Inflammatory macrophage treated with lipopolysaccharide for 4 hours (primary cell): Measurements from ENCODE around the gene FAM219A.
"Not testable (repeated sequence)": the region's sequence is repeated elsewhere in the genome, so short reads cannot be mapped to it uniquely, and the experiment has no call there.

ENCODE experiments used
- DNase-seq: peaks from one replicate; pipeline ENCODE4 v3.0.0-alpha.2; 2020

Gene FAM219A

DNA sequence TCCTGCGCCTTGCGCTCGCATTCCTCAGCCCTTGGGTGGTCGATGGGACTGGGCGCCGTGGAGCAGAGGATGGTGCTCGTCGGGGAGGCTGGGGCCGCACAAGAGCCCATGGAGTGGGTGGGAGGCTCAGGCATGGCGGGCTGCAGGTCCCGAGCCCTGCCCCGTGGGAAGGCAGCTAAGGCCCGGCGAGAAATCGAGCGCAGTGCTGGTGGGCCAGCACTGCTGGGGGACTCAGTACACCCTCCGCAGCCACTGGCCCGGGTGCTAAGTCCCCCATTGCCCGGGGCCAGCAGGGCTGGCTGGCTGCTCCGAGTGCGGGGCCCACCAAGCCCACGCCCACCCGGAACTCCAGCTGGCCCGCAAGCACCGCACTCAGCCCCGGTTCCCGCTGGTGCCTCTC is 24.4 kb upstream of the FAM219A start:
- DNase-seq: not testable (repeated sequence)

DNA sequence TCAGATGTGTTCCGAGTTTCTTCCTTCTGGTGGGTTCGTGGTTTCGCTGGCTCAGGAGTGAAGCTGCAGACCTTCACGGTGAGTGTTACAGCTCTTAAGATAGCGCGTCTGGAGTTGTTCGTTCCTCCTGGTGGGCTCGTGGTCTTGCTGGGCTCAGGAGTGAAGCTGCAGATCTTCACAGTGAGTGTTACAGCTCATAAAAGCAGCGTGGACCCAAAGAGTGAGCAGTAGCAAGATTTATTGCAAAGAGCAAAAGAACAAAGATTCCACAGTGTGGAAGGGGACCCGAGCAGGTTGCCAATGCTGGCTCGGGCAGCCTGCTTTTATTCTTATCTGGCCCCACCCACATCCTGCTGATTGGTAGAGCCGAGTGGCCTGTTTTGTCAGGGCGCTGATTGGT is 23.2 kb upstream of the FAM219A start:
- DNase-seq: not testable (repeated sequence)

DNA sequence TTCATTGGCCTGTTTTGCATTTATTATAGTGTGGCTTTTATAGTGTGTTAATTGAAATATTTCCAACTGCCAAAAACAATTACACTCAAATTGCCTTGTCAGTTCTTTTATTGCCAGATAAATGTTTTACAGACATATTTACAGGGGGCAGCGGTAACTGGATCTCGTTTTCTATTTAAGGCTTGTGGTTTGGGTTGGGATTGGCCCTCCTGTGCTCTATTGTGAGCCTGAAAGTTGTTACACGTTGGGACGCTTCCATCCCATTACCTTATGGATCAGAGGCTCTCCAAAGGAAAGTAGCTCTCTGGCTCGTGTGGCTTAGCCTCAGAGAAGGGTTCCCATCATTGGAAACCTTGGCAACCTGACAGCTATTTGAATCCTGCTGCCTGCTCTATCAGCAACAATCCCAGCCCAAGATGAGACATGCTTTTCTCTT is 21.1 kb upstream of the FAM219A start:
- DNase-seq: no peak

DNA sequence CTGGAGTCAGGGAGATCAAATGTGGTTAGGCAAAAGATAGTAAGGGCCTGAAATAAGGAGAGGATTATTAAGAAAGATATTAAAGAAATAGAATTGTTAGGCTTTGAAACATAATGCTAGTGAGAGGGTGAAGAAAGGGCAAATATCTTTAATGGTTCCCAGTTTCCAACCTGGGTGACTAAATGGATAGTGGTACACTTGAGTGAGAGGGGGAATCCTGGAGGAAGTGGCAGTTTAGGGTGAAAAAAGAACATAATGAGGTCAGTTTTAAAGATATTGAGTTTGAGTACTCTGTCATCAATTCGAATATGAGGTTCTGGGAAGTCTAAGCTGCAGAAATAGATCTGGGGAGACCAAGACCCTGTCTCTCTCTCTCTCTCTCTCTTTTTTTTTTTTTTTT is 19.2 kb upstream of the FAM219A start:
- no peak for DNase-seq

DNA sequence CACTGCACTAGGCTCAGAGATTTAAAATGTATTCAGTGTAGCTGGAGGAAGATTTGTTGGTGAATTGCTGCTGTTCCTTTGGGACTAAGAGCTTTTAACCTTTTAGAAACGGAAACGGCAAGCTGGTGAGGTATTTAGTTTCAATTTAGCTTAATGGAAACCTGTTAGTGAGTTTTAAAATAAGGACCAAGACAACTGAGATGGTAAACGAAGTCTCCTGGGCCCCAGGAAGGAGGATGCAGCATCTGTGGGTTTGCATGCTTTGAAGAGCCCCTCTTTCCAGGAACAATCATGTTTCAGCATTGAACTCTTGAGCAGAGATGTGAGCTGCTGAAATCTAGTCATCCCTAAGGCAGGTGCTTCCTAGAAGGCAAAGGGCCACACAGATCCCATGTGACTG is 16.7 kb upstream of the FAM219A start:
- DNase-seq: no peak

DNA sequence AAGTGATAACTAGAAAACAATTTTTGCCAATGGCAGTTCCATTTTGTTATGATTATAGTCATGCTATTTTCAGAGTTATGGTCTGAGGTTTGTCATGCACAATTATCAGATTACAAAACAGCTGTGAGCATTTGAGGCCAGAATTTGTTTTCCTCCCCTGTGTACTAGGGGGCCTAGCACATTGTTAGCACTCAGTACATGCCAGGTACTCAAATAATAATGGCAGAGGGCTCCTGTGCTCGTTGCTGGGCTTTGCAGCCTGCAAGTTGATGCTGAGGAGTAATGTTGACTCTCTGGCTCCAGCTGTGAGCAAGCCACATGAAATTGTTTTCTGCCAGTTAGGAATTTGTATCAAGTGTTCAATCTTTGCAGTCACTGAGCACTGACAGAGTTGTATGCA is 7.1 kb upstream of the FAM219A start:
- no peak for DNase-seq

DNA sequence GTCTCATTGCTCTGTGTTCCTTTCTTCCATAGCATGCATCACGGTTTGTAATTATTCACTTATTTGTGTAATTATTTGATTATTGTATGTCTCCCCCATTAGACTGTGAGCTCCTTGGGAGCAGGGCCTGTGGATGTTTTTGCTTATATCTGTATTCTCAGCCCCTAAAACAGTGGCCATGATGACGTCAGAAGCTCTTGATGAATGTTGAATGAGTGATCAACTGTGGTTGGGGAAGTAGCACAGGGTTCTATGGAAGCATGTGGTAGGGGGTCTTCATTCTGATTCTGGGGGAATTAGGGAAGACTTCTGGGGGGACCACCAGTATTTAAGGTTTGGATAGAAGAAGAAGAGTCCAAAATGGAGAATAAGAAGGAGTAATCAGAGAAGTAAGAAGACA is 6.2 kb upstream of the FAM219A start:
- no peak for DNase-seq

DNA sequence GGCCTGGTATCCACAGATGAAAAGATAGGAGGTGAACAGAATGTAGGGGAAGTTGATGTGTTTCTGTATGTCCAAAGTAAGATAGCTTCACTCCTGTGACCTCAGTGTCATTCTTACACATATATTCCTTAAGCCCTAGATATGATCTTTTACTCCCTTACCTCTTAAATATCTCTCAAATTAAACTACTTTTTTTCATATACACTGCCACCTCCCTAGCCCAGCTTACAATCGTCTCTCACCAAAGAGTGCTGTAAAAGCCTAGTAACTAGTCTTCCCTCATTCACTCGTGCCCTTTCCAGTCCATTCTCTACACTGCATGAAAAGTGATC is 5.5 kb upstream of the FAM219A start:
- no peak for DNase-seq

DNA sequence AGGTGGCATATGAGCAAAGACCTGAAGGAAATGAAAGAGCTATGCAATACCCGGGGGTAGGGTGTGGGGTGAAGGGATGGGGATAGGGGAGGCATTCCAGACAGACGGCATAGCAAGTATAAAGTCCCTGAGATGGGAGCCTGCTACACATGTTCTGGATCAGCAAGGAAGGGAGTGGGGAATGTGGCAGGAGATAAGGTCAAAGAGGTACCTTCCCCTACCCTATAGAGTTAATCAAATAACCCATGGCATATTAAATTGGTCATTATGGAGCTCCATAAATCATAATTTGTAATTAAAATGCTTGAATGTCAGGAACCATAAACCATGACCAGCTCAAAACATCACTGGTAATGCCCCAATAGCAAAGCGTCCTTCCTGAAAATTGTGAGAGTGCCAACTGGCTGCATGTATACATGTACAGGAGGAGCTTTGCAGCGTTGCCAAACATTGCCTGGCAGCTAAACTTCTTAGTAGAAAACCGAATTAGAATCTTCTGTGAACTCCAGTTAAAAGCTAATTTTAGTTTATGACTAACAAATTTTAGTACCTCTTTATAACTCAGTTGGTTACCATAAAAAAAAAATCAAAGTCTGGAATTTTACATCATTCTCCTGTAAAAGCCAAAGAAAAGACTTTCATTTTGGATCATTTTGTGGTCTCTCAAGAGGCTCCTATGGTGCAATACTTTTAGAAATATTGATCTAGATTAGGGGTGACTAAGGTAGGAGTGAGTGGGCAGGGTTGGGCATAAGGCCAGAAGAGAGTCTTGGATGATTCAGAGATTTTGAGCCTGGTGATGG is 4.9 kb upstream of the FAM219A start:
- peak; percentile 9 for DNase-seq

DNA sequence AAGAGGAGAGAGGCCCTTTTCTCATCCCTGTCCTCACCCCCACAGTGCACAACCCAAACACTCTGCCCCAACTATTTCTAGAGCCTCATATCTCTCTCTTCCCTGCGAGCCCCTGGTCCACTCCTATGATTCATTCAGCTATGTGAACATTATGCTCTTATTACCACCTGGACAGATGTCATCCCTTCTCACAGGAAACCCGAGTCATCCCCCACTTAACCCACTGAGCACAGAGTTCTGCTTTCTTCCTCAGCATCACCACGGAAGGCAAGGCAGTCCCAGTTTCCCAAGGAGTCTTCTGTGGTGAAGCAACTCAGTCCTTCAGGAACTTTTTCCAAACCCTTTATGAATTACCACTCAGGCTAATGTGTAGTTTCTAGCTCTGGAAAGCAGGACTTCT is 1.6 kb upstream of the FAM219A start:
- DNase-seq: peak; percentile 4

DNA sequence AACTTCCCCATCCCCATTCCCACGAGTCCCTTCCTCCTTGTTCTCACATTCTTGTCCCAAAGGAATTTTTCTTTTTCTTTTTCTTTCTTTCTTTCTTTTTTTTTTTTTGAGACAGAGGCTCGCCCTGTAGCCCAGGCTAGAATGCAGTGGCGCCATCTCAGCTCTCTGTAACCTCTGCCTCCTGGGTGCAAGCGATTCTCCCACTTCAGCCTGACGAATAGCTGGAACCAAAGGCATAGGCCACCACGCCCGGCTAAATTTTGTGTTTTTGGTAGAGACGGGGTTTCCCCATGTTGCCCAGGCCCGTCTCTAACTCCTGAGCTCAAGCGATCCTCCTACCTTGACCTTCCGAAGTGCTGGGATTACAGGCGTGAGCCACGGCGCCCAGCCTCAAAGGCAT is 986 bp upstream of the FAM219A start:
- no peak for DNase-seq

DNA sequence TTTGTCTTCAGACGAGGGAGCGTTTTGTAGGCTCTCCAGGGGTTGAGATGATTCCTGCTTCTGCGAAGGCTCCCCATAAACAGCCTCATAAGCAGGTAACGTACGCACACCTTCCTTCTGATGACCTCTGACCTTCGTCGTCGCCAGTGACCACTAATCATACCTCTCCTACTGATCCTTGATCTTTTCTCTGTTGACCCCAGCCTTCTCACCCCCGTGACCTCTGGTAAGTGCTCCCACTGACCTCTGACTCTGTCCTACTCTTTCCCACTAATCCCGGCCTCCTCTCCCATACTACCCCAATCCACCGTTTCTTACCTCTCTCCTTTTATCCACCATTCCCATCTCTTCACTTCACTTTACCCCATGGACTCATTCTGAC is 580 bp upstream of the FAM219A start:
- no peak for DNase-seq

DNA sequence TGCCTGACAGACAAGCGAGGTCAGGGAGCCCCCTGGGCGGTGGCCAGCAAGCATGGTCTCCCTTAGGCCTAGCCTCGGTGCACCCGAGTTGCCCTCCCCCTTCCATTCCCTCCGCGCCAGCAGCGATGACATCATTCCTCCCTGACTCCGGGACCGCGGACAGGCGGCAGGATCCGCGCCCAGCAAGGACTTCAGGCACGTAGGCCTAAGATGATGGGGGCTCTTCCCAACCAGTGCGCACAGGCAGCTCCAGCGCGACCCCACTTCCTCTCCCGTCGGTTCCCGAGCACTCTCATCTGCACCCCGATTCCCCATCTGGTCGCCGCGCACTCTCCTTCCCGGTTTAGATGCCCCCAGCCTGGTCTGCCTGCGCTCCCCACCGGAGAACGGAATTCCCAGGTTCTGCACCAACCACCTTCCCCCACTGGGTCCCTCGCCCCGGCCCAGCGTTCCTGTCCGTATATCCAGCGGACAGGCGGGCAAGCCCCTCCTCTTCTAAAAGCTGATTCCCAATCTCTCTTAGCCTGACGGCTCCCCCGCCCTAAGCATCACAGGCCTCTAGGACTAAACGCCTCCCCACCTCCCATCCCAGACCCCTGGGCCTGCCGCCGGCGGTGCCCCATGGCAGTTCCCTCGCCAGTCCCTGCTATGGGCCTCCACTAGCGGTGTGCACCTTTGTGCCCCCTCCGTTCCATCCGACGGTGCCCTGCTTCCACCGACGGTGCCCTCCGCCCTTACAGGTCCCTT is 931 bp downstream of the FAM219A start:
- peak; percentile 4 for DNase-seq

DNA sequence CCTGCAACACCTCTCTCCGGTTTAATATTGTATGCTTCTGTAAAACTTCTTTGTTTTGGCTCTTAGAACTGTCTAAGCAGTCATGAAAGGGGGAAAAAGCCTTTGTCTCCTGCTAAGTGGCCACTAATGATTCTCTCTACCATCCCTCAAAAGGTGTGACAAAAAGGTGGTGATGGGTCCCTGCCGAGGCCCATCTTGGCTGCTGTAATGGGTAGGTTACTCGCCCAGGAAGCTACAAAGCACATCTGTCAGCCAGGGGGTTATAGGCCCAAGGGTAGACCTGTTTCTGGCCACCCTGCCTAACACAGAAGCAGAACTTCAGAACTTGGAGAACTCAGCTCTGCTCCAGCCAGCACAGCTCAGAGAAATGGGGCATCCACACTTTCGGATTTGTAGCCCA is 1.6 kb downstream of the FAM219A start:
- DNase-seq: no peak

DNA sequence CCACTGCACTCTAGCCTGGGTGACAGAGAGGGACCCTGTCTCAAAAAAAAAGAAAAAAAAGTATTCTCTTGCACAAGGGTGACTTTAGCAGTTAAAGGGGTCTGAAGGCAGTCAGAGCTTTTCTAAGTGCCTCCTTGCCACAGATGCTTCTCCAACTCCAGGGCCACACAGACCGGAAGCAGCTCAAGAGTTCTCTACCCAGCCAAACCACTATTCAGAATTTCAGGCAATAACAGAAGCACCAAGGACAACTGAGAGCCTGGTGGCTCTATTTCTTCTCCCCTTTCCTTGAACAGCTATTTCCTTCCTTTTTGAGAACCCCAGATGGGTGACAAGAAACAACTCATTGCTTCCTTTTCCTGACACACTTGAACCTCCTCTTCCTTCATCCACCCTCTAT is 2.2 kb downstream of the FAM219A start:
- no peak for DNase-seq

DNA sequence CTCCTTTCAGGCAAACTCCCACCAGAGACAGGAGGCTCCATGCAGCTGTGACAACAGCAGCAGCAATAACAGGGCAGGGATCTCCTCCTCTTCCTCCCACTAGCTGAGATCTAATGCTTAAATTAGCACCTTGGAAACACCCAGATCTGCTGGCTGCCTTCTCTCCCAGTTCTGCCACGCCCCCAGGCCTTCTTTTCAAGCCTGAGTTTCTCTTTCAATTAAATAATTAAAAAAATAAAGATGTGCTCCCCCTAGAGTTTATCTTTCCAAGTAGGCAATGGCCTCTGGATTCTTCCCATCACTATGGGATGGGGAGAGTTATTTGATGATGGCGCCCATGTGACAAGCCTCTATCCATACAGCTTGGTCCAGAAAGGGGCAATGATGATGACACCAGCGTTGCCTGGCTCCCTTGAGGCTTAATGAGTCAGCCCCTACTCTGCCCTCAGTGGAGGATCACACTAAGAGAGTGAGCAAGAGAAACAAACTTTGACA is 3.8 kb downstream of the FAM219A start:
- DNase-seq: peak; percentile 79

DNA sequence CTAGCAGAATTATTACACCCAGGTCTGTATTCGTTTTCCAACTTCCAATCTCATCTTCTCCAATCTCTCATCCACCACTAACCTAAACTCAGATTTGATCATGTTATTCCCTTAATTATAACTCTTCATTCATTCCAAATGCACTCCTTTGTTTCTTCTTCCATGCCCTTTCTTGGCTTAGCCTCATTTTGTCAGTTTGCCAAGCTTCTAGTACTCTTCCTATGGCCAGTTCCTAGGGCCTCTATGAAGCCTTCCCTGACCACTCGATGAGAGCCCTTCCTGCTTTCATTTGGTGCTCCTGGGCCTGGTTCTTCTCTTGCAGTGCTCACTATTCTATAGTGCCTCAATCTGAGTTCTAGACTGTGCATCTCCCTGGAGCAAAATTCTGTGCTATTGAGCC is 5.8 kb downstream of the FAM219A start:
- no peak for DNase-seq

DNA sequence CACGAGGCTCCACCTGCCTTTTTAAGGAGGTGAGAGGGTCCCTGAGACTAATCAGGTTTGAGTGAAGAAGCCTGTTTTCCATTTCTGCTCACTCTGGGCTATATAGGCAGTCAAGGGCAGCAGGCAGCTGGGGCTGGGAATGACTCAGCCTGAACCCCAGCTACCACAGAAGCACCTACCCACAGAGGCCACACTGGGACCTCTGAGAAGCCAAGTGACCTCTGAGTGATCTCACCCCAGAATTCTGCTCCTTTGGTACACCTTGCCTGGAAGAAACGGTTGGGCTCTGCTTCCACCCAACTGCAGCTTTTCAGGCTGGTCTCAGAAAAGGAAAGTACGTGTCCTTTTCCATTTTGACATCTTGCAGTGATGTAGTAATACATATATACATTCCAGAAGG is 6.8 kb downstream of the FAM219A start:
- DNase-seq: no peak

DNA sequence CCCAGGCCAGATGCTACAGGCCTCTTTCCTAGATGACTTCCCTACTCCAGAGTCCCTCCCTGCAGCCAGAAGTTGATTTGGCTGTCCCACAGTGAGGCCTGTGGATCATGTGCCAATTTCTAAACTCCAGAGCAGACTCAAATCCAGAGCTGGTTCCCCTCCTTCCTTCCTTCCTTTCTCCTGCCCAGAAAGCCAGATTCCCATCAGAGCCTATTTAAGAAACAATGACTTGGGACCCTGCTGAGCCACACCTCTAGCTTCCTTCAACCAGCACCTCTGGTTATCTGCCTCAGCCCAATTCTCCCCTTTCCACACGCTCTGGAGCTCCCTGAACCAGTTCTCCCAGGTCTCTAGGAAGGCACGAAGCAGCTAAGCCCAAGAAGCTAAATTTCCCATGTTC is 7.2 kb downstream of the FAM219A start:
- DNase-seq: no peak

DNA sequence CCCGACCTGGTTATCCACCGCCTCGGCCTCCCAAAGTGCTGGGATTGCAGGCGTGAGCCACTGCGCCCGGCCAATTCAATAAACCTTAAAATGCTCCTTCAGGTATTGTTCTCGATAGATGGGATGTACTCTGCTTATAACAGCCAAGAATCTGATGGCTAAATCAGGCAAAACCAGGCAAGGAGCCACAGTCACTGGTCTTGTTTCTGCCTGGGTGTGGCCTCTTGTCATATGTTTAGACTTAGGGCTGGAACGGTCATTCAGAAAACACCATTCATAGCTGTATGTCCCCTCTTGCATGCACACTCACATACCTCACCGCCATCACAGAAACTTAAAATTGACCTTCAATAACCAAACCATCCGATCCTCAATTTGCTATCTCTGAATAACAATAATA is 7.7 kb downstream of the FAM219A start:
- DNase-seq: no peak

DNA sequence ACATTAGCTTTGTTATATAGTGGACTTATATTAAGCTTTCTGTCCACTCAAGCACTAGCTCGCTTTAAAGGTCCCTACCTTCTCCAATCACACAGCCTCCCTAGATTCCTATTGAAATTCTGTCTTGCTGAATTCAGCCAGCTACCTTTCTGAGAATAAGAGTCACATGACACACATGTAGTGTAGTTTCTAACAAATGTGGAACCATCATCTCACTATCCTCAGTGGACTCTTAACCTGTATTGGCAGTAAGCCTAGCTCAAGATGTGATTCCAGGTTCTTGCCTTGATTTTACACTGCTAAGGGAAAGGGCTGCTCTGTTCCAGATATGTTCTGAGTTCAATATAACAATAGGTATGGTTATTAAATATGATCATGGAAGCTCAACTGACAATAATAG is 11.4 kb downstream of the FAM219A start:
- DNase-seq: no peak

DNA sequence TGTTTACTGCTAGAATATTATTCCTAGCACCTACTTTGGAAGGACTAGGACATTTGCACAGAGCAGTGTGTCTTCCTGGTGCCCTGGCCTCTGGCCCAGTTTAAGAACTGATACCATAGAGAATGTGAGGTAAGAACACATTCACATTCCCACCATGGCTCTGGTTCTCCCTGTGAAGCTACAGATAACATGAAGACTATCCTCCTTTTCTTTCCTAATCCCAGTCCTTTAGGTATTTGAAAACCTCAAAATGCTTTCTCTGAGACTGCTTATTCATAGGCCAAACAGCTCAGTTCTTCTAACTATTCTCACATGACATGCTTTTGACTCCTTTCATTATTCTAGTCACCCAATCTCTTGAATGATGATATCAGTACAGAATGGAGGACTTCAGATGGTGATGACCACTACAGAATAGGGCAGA is 11.9 kb downstream of the FAM219A start:
- DNase-seq: no peak

DNA sequence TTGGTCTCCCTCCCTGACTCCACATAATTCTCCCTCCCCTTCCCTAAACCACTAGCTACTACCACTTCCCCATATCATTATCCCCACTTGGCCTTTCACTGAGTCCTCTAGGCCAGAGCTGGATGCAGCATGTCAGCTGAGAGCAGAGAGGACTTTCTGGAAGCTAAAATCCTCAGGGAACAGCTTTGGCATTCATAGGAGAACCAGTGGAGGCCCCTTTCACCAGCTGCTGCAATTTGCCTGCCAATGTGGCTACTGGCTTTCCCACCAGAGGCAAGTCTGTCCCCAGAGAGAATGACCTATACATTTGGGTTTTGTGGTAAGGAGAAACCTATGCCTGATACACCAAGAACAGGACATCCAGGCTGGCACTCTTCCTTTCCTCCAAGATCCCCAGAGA is 14.4 kb downstream of the FAM219A start:
- DNase-seq: no peak

DNA sequence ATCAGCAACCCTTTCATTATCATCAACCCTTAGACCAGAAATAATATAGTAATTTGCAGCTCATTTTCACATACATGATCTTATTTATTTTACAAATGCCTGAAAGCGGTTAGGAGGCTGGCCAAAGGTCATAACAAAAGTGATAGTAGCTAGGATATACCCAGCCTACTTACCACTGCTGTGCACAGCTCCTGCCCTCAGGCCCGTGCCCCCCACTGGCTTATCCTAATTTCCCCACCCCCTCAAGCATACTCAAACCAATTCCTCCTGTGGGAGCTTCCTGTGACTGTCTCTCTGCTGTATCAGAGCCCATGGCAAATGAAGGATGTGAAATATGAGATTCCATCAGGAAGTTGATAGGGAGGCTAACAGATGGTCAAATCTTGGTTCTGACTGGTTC is 14.8 kb downstream of the FAM219A start:
- DNase-seq: no peak

DNA sequence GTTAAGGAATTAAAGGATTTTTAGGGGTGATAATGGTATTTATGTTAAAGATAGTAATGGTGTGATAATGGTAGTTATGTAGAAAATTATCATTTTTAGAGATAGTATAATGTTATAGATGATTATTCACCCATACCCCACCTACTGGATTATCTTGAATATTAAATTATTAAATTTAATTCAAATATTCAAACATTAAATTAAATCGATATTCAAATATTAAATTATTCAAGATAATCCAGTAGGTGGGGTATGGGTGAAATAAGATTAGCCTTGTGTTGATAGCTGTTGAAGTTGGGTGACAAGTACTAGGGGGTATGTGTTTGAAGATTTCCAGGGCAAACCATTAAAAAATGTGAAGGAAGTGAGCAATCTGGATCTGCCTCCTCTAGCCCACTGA is 15.6 kb downstream of the FAM219A start:
- DNase-seq: no peak
